Esophagus squamous epithelium (tissue), 5 donors: Measurements from ENCODE around the gene UBE2D1. TPM values are rescaled to one million over a fixed set of nuclear protein-coding genes. Genes with fewer than 3 reads are reported as not detected.

Experiments used
- DNase-seq: peaks from one replicate; lab custom pipeline; 2025; lab: John Stamatoyannopoulos, UW
- H3K27ac ChIP-seq, 4 donors: fragments of 200-600 bp; sonication (generic); one replicate each; pipeline ENCODE4 v1.5.1; 2016 to 2019; ENCODE audit warnings: mild to moderate bottlenecking in 1 of 4
- H3K27me3 ChIP-seq, 4 donors: fragments of 200-600 bp; sonication (generic); 1 replicate in 3 of 4; 2 replicates in 1 of 4; pipeline versions ENCODE4 v1.5.1 to v1.6.0; 2017 to 2021; ENCODE audit warnings: antibody characterized with exemption in 1 of 4
- H3K36me3 ChIP-seq, 3 donors: fragments of 200-600 bp; sonication (generic); one replicate each; pipeline ENCODE4 v1.5.1; 2016 to 2019
- H3K4me1 ChIP-seq, 3 donors: fragments of 200-600 bp; sonication (generic); one replicate each; pipeline ENCODE4 v1.5.1; 2017 to 2019
- H3K4me3 ChIP-seq, 4 donors: fragments of 200-600 bp; sonication (generic); 1 replicate in 3 of 4; 2 replicates in 1 of 4; pipeline ENCODE4 v1.5.1; 2016 to 2019; ENCODE audit warnings: mild to moderate bottlenecking in 2 of 4, moderate library complexity in 1 of 4
- H3K9me3 ChIP-seq, 3 donors: fragments of 200-600 bp; sonication (generic); one replicate each; pipeline ENCODE4 v1.5.1; 2016 to 2019
- POLR2A ChIP-seq, 4 donors: fragments of 450-650 bp; IDR thresholded peaks; one replicate each; pipeline ENCODE4 v1.6.1; 2017; ENCODE audit warnings: antibody characterized with exemption in 4 of 4, mild to moderate bottlenecking in 4 of 4, moderate library complexity in 3 of 4
- WGBS, 2 donors: methylation state at CpG; one replicate each; pipeline ENCODE4 v1.1.5; 2018; 5-methylcytosine and 5-hydroxymethylcytosine counted together
- intact Hi-C: fragments of 100-400 bp; cut with DNase I; formaldehyde crosslinking; loops from one replicate; pipeline ENCODE4 v1.15.0; 2022
- total RNA-seq, 4 donors: library from RNA; depleted of rRNA; stranded (reverse); fragments of >200 nt; gene quantifications; one replicate each; pipeline ENCODE4 v1.1.0, GENCODE V29; 2016
- TF ChIP-seq, protein P1 (sequence below), 6 experiments: fragments of 450-650 bp in 4 of 6; fragments of 200-600 bp in 2 of 6; sonication (generic) in 2 of 6; IDR thresholded peaks; one replicate each; pipeline ENCODE4 v1.5.1; 2016 to 2019; ENCODE audit warnings: antibody characterized with exemption in 6 of 6, mild to moderate bottlenecking in 4 of 6, moderate library complexity in 4 of 6
- donor health status: DM: yes; HTN: yes; CAD: no.

UBE2D1 gene
- total RNA-seq, 4 donors from 2014 or later: 12.2 to 14.9 (median 13.9) TPM

DNA sequence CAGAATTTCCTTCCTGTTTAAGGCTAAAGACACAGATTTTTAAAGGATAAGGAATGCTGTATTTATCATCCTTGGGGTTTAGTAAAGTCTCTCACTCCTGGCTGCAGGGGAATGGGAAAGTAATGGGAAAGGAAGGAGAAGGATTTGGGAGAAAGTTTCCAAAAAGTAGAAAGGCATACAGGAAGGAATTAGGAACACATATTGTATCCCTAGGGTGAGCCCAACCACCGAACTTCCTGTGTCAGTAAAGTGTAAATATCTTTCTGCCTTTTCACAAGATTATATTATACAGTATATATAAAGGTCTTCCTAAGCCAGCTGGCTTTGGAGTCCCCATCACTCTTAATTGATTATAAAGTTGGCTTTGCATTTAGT lies 12.0 kb upstream of the UBE2D1 start:
- intact Hi-C loops: no loop called here
- 25 to 33% methylated on average over 1 of the region's 1 CpG for WGBS, 2 donors
- H3K9me3 ChIP-seq: no peaks in the 10 kb centered on the region
- no peak overlapping the region for H3K4me3 ChIP-seq
- no peak overlapping the region for H3K27ac ChIP-seq
- H3K36me3 ChIP-seq: no peaks in the 10 kb centered on the region
- TF ChIP-seq, protein P1, sequence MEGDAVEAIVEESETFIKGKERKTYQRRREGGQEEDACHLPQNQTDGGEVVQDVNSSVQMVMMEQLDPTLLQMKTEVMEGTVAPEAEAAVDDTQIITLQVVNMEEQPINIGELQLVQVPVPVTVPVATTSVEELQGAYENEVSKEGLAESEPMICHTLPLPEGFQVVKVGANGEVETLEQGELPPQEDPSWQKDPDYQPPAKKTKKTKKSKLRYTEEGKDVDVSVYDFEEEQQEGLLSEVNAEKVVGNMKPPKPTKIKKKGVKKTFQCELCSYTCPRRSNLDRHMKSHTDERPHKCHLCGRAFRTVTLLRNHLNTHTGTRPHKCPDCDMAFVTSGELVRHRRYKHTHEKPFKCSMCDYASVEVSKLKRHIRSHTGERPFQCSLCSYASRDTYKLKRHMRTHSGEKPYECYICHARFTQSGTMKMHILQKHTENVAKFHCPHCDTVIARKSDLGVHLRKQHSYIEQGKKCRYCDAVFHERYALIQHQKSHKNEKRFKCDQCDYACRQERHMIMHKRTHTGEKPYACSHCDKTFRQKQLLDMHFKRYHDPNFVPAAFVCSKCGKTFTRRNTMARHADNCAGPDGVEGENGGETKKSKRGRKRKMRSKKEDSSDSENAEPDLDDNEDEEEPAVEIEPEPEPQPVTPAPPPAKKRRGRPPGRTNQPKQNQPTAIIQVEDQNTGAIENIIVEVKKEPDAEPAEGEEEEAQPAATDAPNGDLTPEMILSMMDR (IDR thresholded peaks at IDR 0.05): no peak
- TF ChIP-seq POLR2A (IDR thresholded peaks at IDR 0.05): no peak
- no peaks in the 10 kb centered on the region for H3K27me3 ChIP-seq
- DNase-seq: no peak
- H3K4me1 ChIP-seq: peaks cover 0 to 5% (median 0%) of the 10 kb centered on the region in 3 donors

DNA sequence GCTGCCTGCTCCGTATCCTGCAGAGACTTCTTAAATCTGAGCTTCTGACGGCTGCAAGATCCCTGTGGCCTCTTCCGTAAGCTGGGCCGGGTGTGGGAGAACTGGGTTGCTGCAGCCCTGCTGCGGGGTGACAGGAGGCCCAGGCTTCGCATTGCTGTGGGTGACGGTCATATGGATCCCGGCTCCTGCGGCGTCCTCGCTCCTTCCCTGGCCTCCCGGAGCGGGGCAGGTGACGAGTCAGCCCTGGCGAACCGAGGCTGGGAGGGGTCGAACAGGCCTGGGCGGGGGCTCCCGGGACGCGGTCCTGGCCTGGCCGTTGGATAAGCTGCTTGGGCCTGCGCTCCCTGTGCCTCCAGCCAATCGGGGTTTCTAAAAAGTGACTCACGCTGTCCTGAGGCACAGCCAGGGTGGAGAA lies 7.8 kb upstream of the UBE2D1 start:
- Histone ChIP-seq H3K4me3 (peak overlapping the region in 3 of 4 donors; percentile 13 to 37 (median 16)), H3K27me3 (no peaks in the 10 kb centered on the region), H3K36me3 (no peaks in the 10 kb centered on the region), H3K9me3 (no peaks in the 10 kb centered on the region), H3K4me1 (peaks cover 0 to 5% (median 0%) of the 10 kb centered on the region in 3 donors), H3K27ac (no peak overlapping the region)
- intact Hi-C loops: no loop called here
- no peak for TF ChIP-seq POLR2A (IDR thresholded peaks at IDR 0.05)
- TF ChIP-seq, protein P1 (IDR thresholded peaks at IDR 0.05): no peak
- 28% methylated on average over 4 of the region's 25 CpGs; no CpG with 5 or more reads in 1 of the 2 donors for WGBS, 2 donors
- no peak for DNase-seq

DNA sequence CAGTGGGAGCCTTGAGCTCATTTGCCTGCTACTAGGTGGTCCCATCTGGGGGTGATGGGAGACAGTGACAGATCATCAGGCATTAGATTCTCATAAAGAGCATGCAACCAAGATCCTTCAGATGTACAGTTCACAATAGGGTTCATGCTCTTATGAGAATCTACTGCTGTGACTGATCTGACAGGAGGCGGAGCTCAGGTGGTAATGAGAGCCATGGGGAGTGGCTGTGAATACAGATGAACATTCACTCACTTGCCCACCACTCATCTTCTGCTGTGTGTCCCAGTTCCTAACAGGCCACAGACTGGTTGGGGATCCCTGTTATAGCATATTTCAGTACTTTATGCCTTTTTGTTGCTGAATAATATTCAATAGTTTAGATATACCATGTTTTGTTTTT lies 6.6 kb upstream of the UBE2D1 start:
- Histone ChIP-seq H3K27ac (no peak overlapping the region), H3K36me3 (no peaks in the 10 kb centered on the region), H3K27me3 (no peaks in the 10 kb centered on the region), H3K4me3 (no peak overlapping the region), H3K4me1 (peaks cover 0 to 5% (median 0%) of the 10 kb centered on the region in 3 donors), H3K9me3 (no peaks in the 10 kb centered on the region)
- DNase-seq: no peak
- no peak for TF ChIP-seq POLR2A (IDR thresholded peaks at IDR 0.05)
- TF ChIP-seq, protein P1 (IDR thresholded peaks at IDR 0.05): no peak
- 100% methylated on average over 1 of the region's 1 CpG for WGBS, 2 donors
- intact Hi-C loops: no loop called here

DNA sequence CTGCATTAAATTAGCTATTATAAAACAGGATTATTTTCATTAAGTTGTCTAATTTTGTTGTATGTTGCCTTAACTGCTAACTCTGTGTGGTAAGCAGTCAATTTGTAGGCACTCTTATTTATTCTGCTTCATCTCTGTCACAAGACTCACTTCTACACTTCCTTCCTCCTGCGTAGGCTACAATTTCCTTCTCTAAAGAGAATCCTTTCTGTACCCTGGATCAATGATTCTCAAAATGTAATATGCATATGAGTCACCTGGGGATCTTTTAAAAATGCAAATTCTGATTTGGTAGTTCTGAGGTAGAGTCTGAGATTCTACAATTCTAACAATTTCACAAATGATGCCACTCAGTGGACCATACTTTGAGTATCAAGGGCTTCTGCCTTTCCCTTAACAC lies 4.4 kb upstream of the UBE2D1 start:
- Histone ChIP-seq H3K27me3 (no peaks in the 10 kb centered on the region), H3K4me1 (peaks cover 0 to 11% (median 4%) of the 10 kb centered on the region in 3 donors), H3K27ac (no peak overlapping the region), H3K36me3 (no peaks in the 10 kb centered on the region), H3K9me3 (no peaks in the 10 kb centered on the region), H3K4me3 (no peak overlapping the region)
- TF ChIP-seq POLR2A (IDR thresholded peaks at IDR 0.05): no peak
- TF ChIP-seq, protein P1 (IDR thresholded peaks at IDR 0.05): no peak
- 67 to 74% methylated on average over 1 of the region's 1 CpG for WGBS, 2 donors
- DNase-seq: no peak
- intact Hi-C loops: no loop called here

DNA sequence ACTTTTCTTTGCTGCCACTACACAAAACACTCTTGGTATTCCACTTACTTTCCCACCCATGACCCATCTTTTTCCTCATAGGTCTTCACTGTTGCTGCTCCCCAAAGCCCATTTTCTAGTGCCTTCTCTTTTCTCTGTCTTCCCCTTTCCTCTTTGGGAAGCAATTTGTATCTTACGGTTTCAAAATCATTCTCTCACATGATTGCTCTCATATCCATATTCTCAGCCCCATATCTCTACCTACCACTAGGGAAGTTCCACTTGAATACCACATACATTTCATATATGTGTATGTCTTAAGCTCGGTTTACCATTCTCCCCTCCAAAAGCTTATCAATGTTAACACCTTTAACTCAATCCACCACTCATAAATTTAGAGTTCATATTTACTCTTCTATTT lies 3.2 kb upstream of the UBE2D1 start:
- Histone ChIP-seq H3K27ac (no peak overlapping the region), H3K36me3 (no peaks in the 10 kb centered on the region), H3K4me1 (peaks cover 4 to 22% (median 6%) of the 10 kb centered on the region in 3 donors), H3K27me3 (no peaks in the 10 kb centered on the region), H3K4me3 (no peak overlapping the region), H3K9me3 (no peaks in the 10 kb centered on the region)
- intact Hi-C loops: no loop called here
- 84% methylated on average over 2 of the region's 2 CpGs for WGBS, 2 donors
- TF ChIP-seq POLR2A (IDR thresholded peaks at IDR 0.05): no peak
- TF ChIP-seq, protein P1 (IDR thresholded peaks at IDR 0.05): no peak
- DNase-seq: no peak
